ENCODE results near the gene CLHC1. TPM values are rescaled to one million over a fixed set of nuclear protein-coding genes. Genes with fewer than 3 reads are reported as not detected.
"Not testable (repeated sequence)": the region's sequence is repeated elsewhere in the genome, so short reads cannot be mapped to it uniquely, and the experiment has no call there.

CLHC1 gene
- total RNA-seq = 10 to 100 TPM; 22.7 to 32.1 (median 27.1) TPM

DNA sequence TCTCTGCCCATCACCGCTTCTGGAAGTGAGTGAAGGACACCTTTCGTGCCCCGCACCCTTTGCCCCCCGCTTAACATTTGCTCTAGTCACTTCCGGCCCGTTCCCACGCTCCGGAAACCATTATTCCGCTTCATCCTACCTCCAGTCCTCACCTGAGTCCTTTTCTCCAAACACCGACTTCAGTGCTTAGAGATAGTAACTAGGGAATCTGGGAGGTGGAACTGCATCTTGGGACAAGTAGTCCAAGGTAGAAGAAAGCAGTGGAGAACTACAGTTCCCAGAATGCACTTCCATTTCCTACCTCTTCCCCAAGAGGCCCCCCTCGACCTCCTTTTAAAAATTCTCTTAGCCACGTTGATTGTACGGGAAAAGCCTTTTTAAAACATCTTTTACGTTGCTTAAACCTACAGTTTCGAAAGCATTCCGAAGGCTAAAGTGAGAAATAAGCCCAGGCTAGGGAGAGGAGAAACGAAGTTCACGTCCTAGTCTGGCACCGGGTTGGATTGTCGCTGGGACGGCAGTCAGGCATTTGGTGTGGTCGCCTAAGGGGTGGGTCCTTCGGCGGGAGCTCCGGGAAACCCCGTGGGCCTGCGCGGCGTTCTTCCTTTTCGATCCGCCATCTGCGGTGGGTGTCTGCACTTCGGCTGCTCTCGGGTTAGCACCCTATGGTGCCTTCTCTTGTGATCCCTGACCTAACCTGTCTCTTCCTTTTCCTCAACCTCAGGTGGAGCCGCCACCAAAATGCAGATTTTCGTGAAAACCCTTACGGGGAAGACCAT is at the start of gene CLHC1, which contains the start of gene RPS27A:
Gene CLHC1, minus strand, starts transcription at position 210 of the 779 bp plus-strand sequence. CDS start 9,882 bp downstream, outside the sequence.
Gene RPS27A, plus strand, starts transcription at position 605 of the 779 bp plus-strand sequence. Its CDS starts 137 bp downstream, at position 742.
- Histone ChIP-seq H3K27ac (peak within 1 kb of the TSS; percentile 84 to 95 (median 88)), H3K9me3 (no peaks in the 10 kb centered on the region), H3K27me3 (no peaks in the 10 kb centered on the region), H3K36me3 (peaks cover 17 to 27% of the 10 kb centered on the region in 2 donors), H3K4me3 (replicated peaks in 1 of 3) (peak within 1 kb of the TSS; percentile 75 to 100 (median 94)), H3K4me1 (peaks cover 19 to 25% of the 10 kb centered on the region in 2 donors)
- intact Hi-C loops (cut with DNase I) = no loop called here
- TF ChIP-seq POLR2A (IDR thresholded peaks at IDR 0.05) = peak; percentile 50 to 92
- TF ChIP-seq, protein P1, sequence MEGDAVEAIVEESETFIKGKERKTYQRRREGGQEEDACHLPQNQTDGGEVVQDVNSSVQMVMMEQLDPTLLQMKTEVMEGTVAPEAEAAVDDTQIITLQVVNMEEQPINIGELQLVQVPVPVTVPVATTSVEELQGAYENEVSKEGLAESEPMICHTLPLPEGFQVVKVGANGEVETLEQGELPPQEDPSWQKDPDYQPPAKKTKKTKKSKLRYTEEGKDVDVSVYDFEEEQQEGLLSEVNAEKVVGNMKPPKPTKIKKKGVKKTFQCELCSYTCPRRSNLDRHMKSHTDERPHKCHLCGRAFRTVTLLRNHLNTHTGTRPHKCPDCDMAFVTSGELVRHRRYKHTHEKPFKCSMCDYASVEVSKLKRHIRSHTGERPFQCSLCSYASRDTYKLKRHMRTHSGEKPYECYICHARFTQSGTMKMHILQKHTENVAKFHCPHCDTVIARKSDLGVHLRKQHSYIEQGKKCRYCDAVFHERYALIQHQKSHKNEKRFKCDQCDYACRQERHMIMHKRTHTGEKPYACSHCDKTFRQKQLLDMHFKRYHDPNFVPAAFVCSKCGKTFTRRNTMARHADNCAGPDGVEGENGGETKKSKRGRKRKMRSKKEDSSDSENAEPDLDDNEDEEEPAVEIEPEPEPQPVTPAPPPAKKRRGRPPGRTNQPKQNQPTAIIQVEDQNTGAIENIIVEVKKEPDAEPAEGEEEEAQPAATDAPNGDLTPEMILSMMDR (IDR thresholded peaks at IDR 0.05) = peak in 1 of 6 experiments; percentile 10
- WGBS, 2 donors = 0 to 1% methylated on average over 37 of the region's 37 CpGs
- peak; percentile 90 to 92 for DNase-seq

DNA sequence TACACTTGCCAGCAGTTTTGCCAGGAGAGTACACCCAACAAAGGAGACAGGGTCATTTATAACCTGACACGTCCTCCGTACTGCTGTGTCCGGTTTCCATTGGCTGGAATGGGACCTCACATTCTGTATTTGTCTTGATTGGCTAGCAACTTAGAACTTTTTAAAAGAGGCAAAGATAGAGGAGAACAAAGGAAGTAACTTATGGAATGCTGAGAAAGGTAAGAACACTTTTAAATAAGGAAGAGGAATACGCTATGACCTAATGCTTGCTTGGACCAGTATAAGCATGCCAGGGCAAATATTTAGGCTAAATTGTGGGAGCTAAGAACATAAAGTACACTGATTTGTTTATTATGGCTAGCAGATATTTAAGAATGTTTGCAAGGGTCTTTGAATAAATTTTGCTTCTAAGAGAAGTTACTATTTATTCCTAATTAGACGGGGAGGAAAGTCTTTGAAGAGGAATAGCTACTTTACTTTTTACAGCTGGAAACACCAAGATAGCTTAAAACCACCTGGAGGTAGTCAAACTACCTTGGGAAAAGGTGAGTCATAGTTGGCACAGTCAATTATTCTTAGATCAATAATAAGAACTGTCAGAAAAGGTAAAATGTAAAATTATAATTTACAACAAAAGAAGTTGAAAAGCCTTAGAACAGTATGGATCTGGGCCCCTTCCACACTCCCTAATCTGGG is 48.9 kb upstream of the CLHC1 start:
- peaks cover 2 to 13% of the 10 kb centered on the region in 2 donors for H3K4me1 ChIP-seq
- H3K4me3 ChIP-seq (replicated peaks in 1 of 3); H3K9me3 ChIP-seq; DNase-seq; H3K27ac ChIP-seq; intact Hi-C loops (cut with DNase I); H3K27me3 ChIP-seq; H3K36me3 ChIP-seq: not testable (repeated sequence)
- WGBS, 2 donors = 93 to 97% methylated on average over 5 of the region's 5 CpGs

GRCh38 chr2:55279859-55280424 is 47.8 kb upstream of the CLHC1 start:
- not testable (repeated sequence) for H3K27me3 ChIP-seq; H3K9me3 ChIP-seq; H3K27ac ChIP-seq; DNase-seq; H3K36me3 ChIP-seq; H3K4me3 ChIP-seq (replicated peaks in 1 of 3)
- WGBS, 2 donors = 57 to 61% methylated on average over 7 of the region's 7 CpGs
- peaks cover 2 to 13% of the 10 kb centered on the region in 2 donors for H3K4me1 ChIP-seq
- intact Hi-C loops (cut with DNase I) = loop anchor here (10.0 kb wide), 1 partner anchor 145 kb away; no protein-coding TSS in a partner anchor

GRCh38 chr2:55279214-55279835 is 47.2 kb upstream of the CLHC1 start:
- DNase-seq; H3K9me3 ChIP-seq; H3K27ac ChIP-seq; H3K36me3 ChIP-seq; H3K4me3 ChIP-seq (replicated peaks in 1 of 3); H3K27me3 ChIP-seq: not testable (repeated sequence)
- intact Hi-C loops (cut with DNase I) = loop anchor here (10.0 kb wide), 1 partner anchor 145 kb away; no protein-coding TSS in a partner anchor
- 31 to 40% methylated on average over 10 of the region's 10 CpGs for WGBS, 2 donors
- H3K4me1 ChIP-seq = peaks cover 2 to 13% of the 10 kb centered on the region in 2 donors

GRCh38 chr2:55277310-55277709 is 45.2 kb upstream of the CLHC1 start:
- intact Hi-C loops (cut with DNase I) = loop anchor here (10.0 kb wide), 1 partner anchor 147 kb away; no protein-coding TSS in a partner anchor

DNA sequence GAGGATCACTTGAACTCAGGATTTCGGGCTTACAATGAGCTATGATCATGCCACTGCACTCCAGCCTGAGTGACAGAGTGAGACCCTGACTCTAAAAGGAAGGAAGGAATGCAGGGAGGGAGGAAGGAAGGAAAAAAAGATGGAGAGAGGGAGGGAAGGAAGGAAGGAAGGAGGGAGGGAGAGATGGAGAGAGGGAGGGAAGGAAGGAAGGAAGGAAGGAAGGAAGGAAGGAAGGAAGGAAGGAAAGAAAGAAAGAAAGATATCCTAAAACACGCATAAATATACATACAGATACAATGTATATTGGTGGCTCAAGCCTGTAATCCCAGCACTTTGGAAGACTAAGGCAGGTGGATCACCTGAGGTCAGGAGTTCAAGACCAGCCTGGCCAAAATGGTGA is 42.3 kb upstream of the CLHC1 start:
- H3K9me3 ChIP-seq; H3K4me3 ChIP-seq (replicated peaks in 1 of 3); DNase-seq; H3K36me3 ChIP-seq; H3K27ac ChIP-seq; H3K4me1 ChIP-seq; H3K27me3 ChIP-seq: not testable (repeated sequence)
- 90 to 91% methylated on average over 2 of the region's 2 CpGs for WGBS, 2 donors
- intact Hi-C loops (cut with DNase I) = loop anchor here (10.0 kb wide), 1 partner anchor 150 kb away; no protein-coding TSS in a partner anchor

More at GRCh38 chr2:55277310-55277709, 45.2 kb upstream of the CLHC1 start:
- DNase-seq = no peak
- H3K4me1 ChIP-seq = peaks cover 0 to 4% of the 10 kb centered on the region in 2 donors
- no peaks in the 10 kb centered on the region for H3K27me3 ChIP-seq
- no peaks in the 10 kb centered on the region for H3K36me3 ChIP-seq
- 78 to 88% methylated on average over 3 of the region's 3 CpGs for WGBS, 2 donors
- no peak overlapping the region for H3K4me3 ChIP-seq (replicated peaks in 1 of 3)
- TF ChIP-seq, protein P1 (IDR thresholded peaks at IDR 0.05) = no peak
- no peak for TF ChIP-seq POLR2A (IDR thresholded peaks at IDR 0.05)
- no peaks in the 10 kb centered on the region for H3K9me3 ChIP-seq
- no peak overlapping the region for H3K27ac ChIP-seq
